ENCODE results near the gene SFSWAP.

The SFSWAP gene

GRCh38 chr12:131720241-131720640, 9.4 kb downstream of the SFSWAP start:
- Histone ChIP-seq H3K9me3 (ENCODE audit: control insufficient read depth in 1 of 2, low read length in 2 of 2) (no peaks in the 10 kb centered on the region), H3K36me3 (ENCODE audit: control insufficient read depth in 1 of 2, insufficient read depth in 2 of 2, low read length in 2 of 2) (peaks cover 51 to 85% of the 10 kb centered on the region in 2 donors), H3K27ac (ENCODE audit: low read depth, low read length) (no peak overlapping the region), H3K9ac (ENCODE audit: low read depth in 1 of 2, low read length in 2 of 2) (no peak overlapping the region), H3K27me3 (ENCODE audit: control insufficient read depth in 1 of 2, insufficient read depth in 2 of 2, low read length in 2 of 2) (no peaks in the 10 kb centered on the region), H3K4me3 (ENCODE audit: low read depth in 1 of 2, low read length in 2 of 2) (no peak overlapping the region), H3K4me1 (ENCODE audit: control insufficient read depth in 1 of 2, insufficient read depth in 2 of 2, low read length in 2 of 2) (no peaks in the 10 kb centered on the region)

GRCh38 chr12:131720921-131721320, 10.0 kb downstream of the SFSWAP start:
- peaks cover 51 to 85% of the 10 kb centered on the region in 2 donors for H3K36me3 ChIP-seq (ENCODE audit: control insufficient read depth in 1 of 2, insufficient read depth in 2 of 2, low read length in 2 of 2)
- H3K27me3 ChIP-seq (ENCODE audit: control insufficient read depth in 1 of 2, insufficient read depth in 2 of 2, low read length in 2 of 2) = no peaks in the 10 kb centered on the region
- H3K27ac ChIP-seq (ENCODE audit: low read depth, low read length) = no peak overlapping the region
- no peaks in the 10 kb centered on the region for H3K9me3 ChIP-seq (ENCODE audit: control insufficient read depth in 1 of 2, low read length in 2 of 2)
- H3K9ac ChIP-seq (ENCODE audit: low read depth in 1 of 2, low read length in 2 of 2) = no peak overlapping the region
- no peak overlapping the region for H3K4me3 ChIP-seq (ENCODE audit: low read depth in 1 of 2, low read length in 2 of 2)
- H3K4me1 ChIP-seq (ENCODE audit: control insufficient read depth in 1 of 2, insufficient read depth in 2 of 2, low read length in 2 of 2) = no peaks in the 10 kb centered on the region

GRCh38 chr12:131721548-131721947, 10.7 kb downstream of the SFSWAP start:
- Histone ChIP-seq H3K9me3 (ENCODE audit: control insufficient read depth in 1 of 2, low read length in 2 of 2) (no peaks in the 10 kb centered on the region), H3K9ac (ENCODE audit: low read depth in 1 of 2, low read length in 2 of 2) (no peak overlapping the region), H3K36me3 (ENCODE audit: control insufficient read depth in 1 of 2, insufficient read depth in 2 of 2, low read length in 2 of 2) (peaks cover 49 to 84% of the 10 kb centered on the region in 2 donors), H3K27me3 (ENCODE audit: control insufficient read depth in 1 of 2, insufficient read depth in 2 of 2, low read length in 2 of 2) (no peaks in the 10 kb centered on the region), H3K27ac (ENCODE audit: low read depth, low read length) (no peak overlapping the region), H3K4me3 (ENCODE audit: low read depth in 1 of 2, low read length in 2 of 2) (no peak overlapping the region), H3K4me1 (ENCODE audit: control insufficient read depth in 1 of 2, insufficient read depth in 2 of 2, low read length in 2 of 2) (no peaks in the 10 kb centered on the region)

GRCh38 chr12:131723532-131723931, 12.6 kb downstream of the SFSWAP start:
- H3K36me3 ChIP-seq (ENCODE audit: control insufficient read depth in 1 of 2, insufficient read depth in 2 of 2, low read length in 2 of 2) = peaks cover 54 to 85% of the 10 kb centered on the region in 2 donors
- H3K27me3 ChIP-seq (ENCODE audit: control insufficient read depth in 1 of 2, insufficient read depth in 2 of 2, low read length in 2 of 2) = no peaks in the 10 kb centered on the region
- no peaks in the 10 kb centered on the region for H3K9me3 ChIP-seq (ENCODE audit: control insufficient read depth in 1 of 2, low read length in 2 of 2)
- H3K27ac ChIP-seq (ENCODE audit: low read depth, low read length) = no peak overlapping the region
- H3K4me3 ChIP-seq (ENCODE audit: low read depth in 1 of 2, low read length in 2 of 2) = no peak overlapping the region
- H3K9ac ChIP-seq (ENCODE audit: low read depth in 1 of 2, low read length in 2 of 2) = no peak overlapping the region
- no peaks in the 10 kb centered on the region for H3K4me1 ChIP-seq (ENCODE audit: control insufficient read depth in 1 of 2, insufficient read depth in 2 of 2, low read length in 2 of 2)

GRCh38 chr12:131724534-131724933, 13.6 kb downstream of the SFSWAP start:
- Histone ChIP-seq H3K9ac (ENCODE audit: low read depth in 1 of 2, low read length in 2 of 2) (no peak overlapping the region), H3K9me3 (ENCODE audit: control insufficient read depth in 1 of 2, low read length in 2 of 2) (no peaks in the 10 kb centered on the region), H3K4me1 (ENCODE audit: control insufficient read depth in 1 of 2, insufficient read depth in 2 of 2, low read length in 2 of 2) (no peaks in the 10 kb centered on the region), H3K36me3 (ENCODE audit: control insufficient read depth in 1 of 2, insufficient read depth in 2 of 2, low read length in 2 of 2) (peaks cover 52 to 85% of the 10 kb centered on the region in 2 donors), H3K27me3 (ENCODE audit: control insufficient read depth in 1 of 2, insufficient read depth in 2 of 2, low read length in 2 of 2) (no peaks in the 10 kb centered on the region), H3K4me3 (ENCODE audit: low read depth in 1 of 2, low read length in 2 of 2) (no peak overlapping the region), H3K27ac (ENCODE audit: low read depth, low read length) (no peak overlapping the region)

GRCh38 chr12:131725503-131725902, 14.6 kb downstream of the SFSWAP start:
- Histone ChIP-seq H3K9ac (ENCODE audit: low read depth in 1 of 2, low read length in 2 of 2) (no peak overlapping the region), H3K4me3 (ENCODE audit: low read depth in 1 of 2, low read length in 2 of 2) (no peak overlapping the region), H3K4me1 (ENCODE audit: control insufficient read depth in 1 of 2, insufficient read depth in 2 of 2, low read length in 2 of 2) (no peaks in the 10 kb centered on the region), H3K36me3 (ENCODE audit: control insufficient read depth in 1 of 2, insufficient read depth in 2 of 2, low read length in 2 of 2) (peaks cover 52 to 85% of the 10 kb centered on the region in 2 donors), H3K27me3 (ENCODE audit: control insufficient read depth in 1 of 2, insufficient read depth in 2 of 2, low read length in 2 of 2) (no peaks in the 10 kb centered on the region), H3K9me3 (ENCODE audit: control insufficient read depth in 1 of 2, low read length in 2 of 2) (no peaks in the 10 kb centered on the region), H3K27ac (ENCODE audit: low read depth, low read length) (no peak overlapping the region)

GRCh38 chr12:131728720-131729119, 17.8 kb downstream of the SFSWAP start:
- no peaks in the 10 kb centered on the region for H3K27me3 ChIP-seq (ENCODE audit: control insufficient read depth in 1 of 2, insufficient read depth in 2 of 2, low read length in 2 of 2)
- peaks cover 64 to 85% of the 10 kb centered on the region in 2 donors for H3K36me3 ChIP-seq (ENCODE audit: control insufficient read depth in 1 of 2, insufficient read depth in 2 of 2, low read length in 2 of 2)

GRCh38 chr12:131729254-131729955, 18.5 kb downstream of the SFSWAP start:
- peaks cover 71 to 92% of the 10 kb centered on the region in 2 donors for H3K36me3 ChIP-seq (ENCODE audit: control insufficient read depth in 1 of 2, insufficient read depth in 2 of 2, low read length in 2 of 2)
- H3K27ac ChIP-seq (ENCODE audit: low read depth, low read length) = no peak overlapping the region
- H3K4me1 ChIP-seq (ENCODE audit: control insufficient read depth in 1 of 2, insufficient read depth in 2 of 2, low read length in 2 of 2) = no peaks in the 10 kb centered on the region

More at GRCh38 chr12:131728720-131729119, 17.8 kb downstream of the SFSWAP start:
- no peaks in the 10 kb centered on the region for H3K4me1 ChIP-seq (ENCODE audit: control insufficient read depth in 1 of 2, insufficient read depth in 2 of 2, low read length in 2 of 2)
- H3K9me3 ChIP-seq (ENCODE audit: control insufficient read depth in 1 of 2, low read length in 2 of 2) = no peaks in the 10 kb centered on the region
- no peak overlapping the region for H3K9ac ChIP-seq (ENCODE audit: low read depth in 1 of 2, low read length in 2 of 2)
- H3K27ac ChIP-seq (ENCODE audit: low read depth, low read length) = no peak overlapping the region
- H3K4me3 ChIP-seq (ENCODE audit: low read depth in 1 of 2, low read length in 2 of 2) = no peak overlapping the region

GRCh38 chr12:131732996-131733615, 22.2 kb downstream of the SFSWAP start:
- Histone ChIP-seq H3K27me3 (ENCODE audit: control insufficient read depth in 1 of 2, insufficient read depth in 2 of 2, low read length in 2 of 2) (no peaks in the 10 kb centered on the region), H3K4me3 (ENCODE audit: low read depth in 1 of 2, low read length in 2 of 2) (no peak overlapping the region), H3K4me1 (ENCODE audit: control insufficient read depth in 1 of 2, insufficient read depth in 2 of 2, low read length in 2 of 2) (no peaks in the 10 kb centered on the region), H3K9me3 (ENCODE audit: control insufficient read depth in 1 of 2, low read length in 2 of 2) (no peaks in the 10 kb centered on the region), H3K9ac (ENCODE audit: low read depth in 1 of 2, low read length in 2 of 2) (no peak overlapping the region), H3K36me3 (ENCODE audit: control insufficient read depth in 1 of 2, insufficient read depth in 2 of 2, low read length in 2 of 2) (peaks cover 53 to 88% of the 10 kb centered on the region in 2 donors), H3K27ac (ENCODE audit: low read depth, low read length) (no peak overlapping the region)

More at GRCh38 chr12:131729254-131729955, 18.5 kb downstream of the SFSWAP start:
- Histone ChIP-seq H3K9ac (ENCODE audit: low read depth in 1 of 2, low read length in 2 of 2) (no peak overlapping the region), H3K4me3 (ENCODE audit: low read depth in 1 of 2, low read length in 2 of 2) (no peak overlapping the region), H3K27me3 (ENCODE audit: control insufficient read depth in 1 of 2, insufficient read depth in 2 of 2, low read length in 2 of 2) (no peaks in the 10 kb centered on the region), H3K9me3 (ENCODE audit: control insufficient read depth in 1 of 2, low read length in 2 of 2) (no peaks in the 10 kb centered on the region)

- Histone ChIP-seq H3K36me3 (ENCODE audit: control insufficient read depth in 1 of 2, insufficient read depth in 2 of 2, low read length in 2 of 2) (peaks cover 45 to 81% of the 10 kb centered on the region in 2 donors), H3K4me1 (ENCODE audit: control insufficient read depth in 1 of 2, insufficient read depth in 2 of 2, low read length in 2 of 2) (no peaks in the 10 kb centered on the region), H3K4me3 (ENCODE audit: low read depth in 1 of 2, low read length in 2 of 2) (no peak overlapping the region), H3K9me3 (ENCODE audit: control insufficient read depth in 1 of 2, low read length in 2 of 2) (no peaks in the 10 kb centered on the region), H3K27ac (ENCODE audit: low read depth, low read length) (no peak overlapping the region), H3K9ac (ENCODE audit: low read depth in 1 of 2, low read length in 2 of 2) (no peak overlapping the region), H3K27me3 (ENCODE audit: control insufficient read depth in 1 of 2, insufficient read depth in 2 of 2, low read length in 2 of 2) (no peaks in the 10 kb centered on the region)
These were observed 23.0 kb downstream of the SFSWAP start for GRCh38 chr12:131733874-131734273.

All from duodenal mucosa (tissue), 2 donors.